ENCODE results near the gene GOLGA6C.

The GOLGA6C gene

GRCh38 chr15:75223688-75224087 lies 34.4 kb upstream of the GOLGA6C start:
- no peak for TF ChIP-seq GATA3 (IDR thresholded peaks at IDR 0.05; ENCODE audit: low read depth, low read length)

DNA sequence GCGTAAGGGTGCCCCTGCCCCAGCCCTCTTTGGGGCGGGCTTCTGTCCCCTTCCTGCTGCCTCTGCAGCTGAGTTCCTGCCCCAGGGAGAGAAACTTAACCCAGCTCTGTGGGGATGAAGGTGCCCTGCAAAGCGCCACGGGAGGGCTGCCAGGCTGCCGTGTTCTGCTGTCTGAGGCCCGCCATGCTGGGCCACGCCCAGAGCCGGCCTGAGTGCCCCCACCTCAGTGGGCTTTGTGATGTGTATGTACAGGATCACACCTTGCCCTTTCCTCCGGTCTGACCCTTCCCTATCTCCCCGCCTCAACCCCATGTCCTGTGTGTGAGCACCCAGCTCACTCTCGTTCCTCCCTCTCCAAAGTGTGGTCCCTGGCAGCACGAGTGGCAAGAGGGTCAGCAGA lies 33.9 kb upstream of the GOLGA6C start:
- no peak for TF ChIP-seq GATA3 (IDR thresholded peaks at IDR 0.05; ENCODE audit: low read depth, low read length)
- no peak for TF ChIP-seq GATA2 (IDR thresholded peaks at IDR 0.05; ENCODE audit: low read depth, low read length)

GRCh38 chr15:75225951-75226732 lies 32.0 kb upstream of the GOLGA6C start:
- no peak for TF ChIP-seq GATA3 (IDR thresholded peaks at IDR 0.05; ENCODE audit: low read depth, low read length)
- TF ChIP-seq GATA2 (IDR thresholded peaks at IDR 0.05; ENCODE audit: low read depth, low read length) = no peak

DNA sequence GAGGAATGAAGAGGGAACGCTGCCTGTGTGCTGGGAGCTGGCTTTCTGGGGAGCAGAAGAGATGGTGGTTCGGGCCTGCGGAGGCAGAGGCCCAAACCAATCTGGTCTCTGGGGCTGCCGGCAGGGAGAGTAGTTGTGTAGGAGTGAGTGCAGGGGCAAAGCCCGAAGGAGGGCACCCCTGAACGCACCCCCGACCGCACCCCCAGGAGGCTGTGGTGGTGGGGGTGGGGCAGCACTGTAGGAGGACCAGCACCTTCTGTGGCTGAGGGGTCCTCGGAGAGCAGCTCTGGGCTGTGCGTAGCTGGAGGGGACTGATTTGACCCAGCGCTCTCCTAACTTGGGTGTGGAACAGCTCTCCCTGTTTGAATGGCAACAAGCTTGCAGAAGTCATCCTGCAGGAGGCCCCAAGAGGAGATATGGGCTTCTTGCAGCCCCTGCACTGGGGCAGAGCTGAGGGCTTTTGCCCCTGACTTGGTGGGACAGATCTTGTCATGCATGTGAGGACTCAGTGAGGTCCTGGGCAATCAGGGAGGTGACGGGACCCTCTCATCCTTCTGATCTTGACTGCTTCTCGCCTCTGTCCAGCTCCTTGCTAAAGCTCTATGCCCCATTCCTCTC lies 30.4 kb upstream of the GOLGA6C start:
- TF ChIP-seq GATA2 (IDR thresholded peaks at IDR 0.05; ENCODE audit: low read depth, low read length) (no peak), GATA3 (IDR thresholded peaks at IDR 0.05; ENCODE audit: low read depth, low read length) (no peak)

GRCh38 chr15:75228787-75229186 lies 29.3 kb upstream of the GOLGA6C start:
- TF ChIP-seq GATA2 (IDR thresholded peaks at IDR 0.05; ENCODE audit: low read depth, low read length) (no peak), GATA3 (IDR thresholded peaks at IDR 0.05; ENCODE audit: low read depth, low read length) (no peak)

DNA sequence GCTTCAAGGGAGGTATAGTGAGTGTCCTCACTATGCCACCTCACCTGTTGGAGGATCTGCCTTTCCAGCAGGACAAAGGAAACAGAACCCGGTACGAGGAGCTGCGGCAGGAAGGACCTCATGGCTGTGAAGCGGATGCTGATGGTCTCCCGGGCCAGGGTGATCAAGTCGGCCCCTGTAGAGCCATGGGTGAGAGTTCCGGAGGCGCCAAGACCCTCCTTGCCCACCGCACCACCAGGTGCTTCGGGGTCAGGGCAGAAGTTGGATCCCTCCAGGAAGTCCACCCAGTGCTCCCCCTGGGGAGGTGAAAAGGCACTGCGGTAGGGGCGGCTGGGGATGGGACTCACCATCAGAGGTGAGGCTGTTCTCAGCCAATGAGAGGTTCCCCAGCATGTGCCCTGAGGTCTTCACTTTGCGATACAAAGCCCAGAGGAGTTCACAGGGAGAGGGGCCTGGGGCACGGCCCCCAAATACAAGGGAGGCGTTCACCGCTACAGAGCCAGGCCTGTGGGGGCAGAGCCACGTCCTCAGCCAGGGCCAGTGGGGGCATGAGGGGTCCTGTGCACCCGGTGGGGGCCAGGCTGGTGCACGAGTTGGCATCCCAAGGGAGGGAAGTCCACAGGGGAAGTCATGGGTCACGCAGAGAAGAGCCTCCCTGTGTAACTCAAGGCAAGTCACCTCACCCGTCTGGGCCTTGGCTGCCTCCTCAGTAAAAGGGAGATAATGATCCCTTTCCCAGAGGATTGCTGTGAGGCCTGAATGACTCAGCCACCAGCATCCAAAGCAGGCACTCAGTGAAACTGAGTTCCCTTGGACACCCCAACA lies 28.7 kb upstream of the GOLGA6C start:
- TF ChIP-seq GATA2 (IDR thresholded peaks at IDR 0.05; ENCODE audit: low read depth, low read length) (no peak), GATA3 (IDR thresholded peaks at IDR 0.05; ENCODE audit: low read depth, low read length) (no peak)

- TF ChIP-seq GATA2 (IDR thresholded peaks at IDR 0.05; ENCODE audit: low read depth, low read length) (no peak), GATA3 (IDR thresholded peaks at IDR 0.05; ENCODE audit: low read depth, low read length) (no peak)
Observed at GRCh38 chr15:75230016-75230343, 28.2 kb upstream of the GOLGA6C start.

GRCh38 chr15:75230551-75231371 lies 27.4 kb upstream of the GOLGA6C start:
- no peak for TF ChIP-seq GATA3 (IDR thresholded peaks at IDR 0.05; ENCODE audit: low read depth, low read length)
- no peak for TF ChIP-seq GATA2 (IDR thresholded peaks at IDR 0.05; ENCODE audit: low read depth, low read length)

- TF ChIP-seq GATA2 (IDR thresholded peaks at IDR 0.05; ENCODE audit: low read depth, low read length) (no peak), GATA3 (IDR thresholded peaks at IDR 0.05; ENCODE audit: low read depth, low read length) (no peak)
Observed at GRCh38 chr15:75231836-75232235, 26.3 kb upstream of the GOLGA6C start.

DNA sequence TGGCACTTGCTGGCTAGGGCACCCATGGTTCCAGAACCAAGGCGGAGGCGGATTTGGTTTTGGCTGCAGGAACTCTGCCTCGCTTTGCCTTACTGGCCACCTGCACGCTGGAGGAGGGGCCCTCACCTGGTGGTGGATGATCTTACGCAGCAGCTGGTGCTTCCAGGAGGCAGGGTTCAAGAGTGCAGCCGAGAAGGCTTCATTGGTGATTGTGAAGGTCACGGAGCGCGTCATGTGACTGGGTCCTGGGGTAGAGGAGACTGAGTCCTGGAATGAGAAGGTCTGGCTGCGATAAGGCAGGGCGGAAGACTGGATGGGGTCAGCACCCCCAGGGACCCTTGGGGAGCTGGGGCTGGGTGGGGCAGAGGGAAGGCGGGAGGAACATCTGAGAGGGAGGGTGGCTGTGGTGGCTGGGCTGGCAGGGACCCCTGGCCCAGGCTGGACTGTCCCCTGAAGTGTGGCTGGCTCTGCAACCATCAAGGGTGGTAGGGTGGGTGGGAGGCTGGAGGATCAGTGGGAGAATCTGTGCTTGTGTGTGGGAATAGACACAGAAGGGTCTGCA lies 25.8 kb upstream of the GOLGA6C start:
- TF ChIP-seq GATA3 (IDR thresholded peaks at IDR 0.05; ENCODE audit: low read depth, low read length) = no peak
- TF ChIP-seq GATA2 (IDR thresholded peaks at IDR 0.05; ENCODE audit: low read depth, low read length) = no peak

DNA sequence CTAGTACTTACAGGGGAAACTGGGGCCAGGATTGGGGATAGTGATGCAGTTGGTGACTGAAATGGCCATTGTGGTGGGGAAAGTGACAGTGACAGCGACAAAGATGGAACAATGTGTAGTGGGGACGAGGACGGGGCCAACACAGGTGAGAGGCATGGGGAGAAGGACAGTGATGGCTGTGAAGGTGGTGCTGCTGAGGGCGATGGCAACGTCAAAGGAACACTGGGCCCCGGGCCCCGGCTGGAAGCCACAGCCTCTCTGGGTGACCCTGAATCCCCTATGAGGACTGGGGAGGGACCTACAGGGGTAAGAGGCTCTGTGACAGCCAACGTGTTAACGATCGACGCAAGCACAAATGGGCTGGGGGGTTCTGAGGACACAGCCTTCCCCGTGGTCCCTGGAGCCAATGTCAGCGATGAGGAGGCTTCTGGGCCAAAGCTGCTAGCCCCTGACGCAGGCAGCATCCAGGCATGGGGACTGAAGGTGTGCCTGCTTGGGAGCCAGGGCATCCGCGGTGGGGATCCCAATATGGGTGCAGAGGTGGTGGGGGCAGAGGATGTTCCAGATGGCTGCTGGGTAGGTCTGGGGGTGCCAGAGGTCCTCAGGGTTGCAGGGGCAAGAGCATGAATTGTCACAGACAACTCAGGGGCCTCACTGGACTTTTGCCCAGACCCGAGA lies 25.2 kb upstream of the GOLGA6C start:
- TF ChIP-seq GATA2 (IDR thresholded peaks at IDR 0.05; ENCODE audit: low read depth, low read length) (no peak), GATA3 (IDR thresholded peaks at IDR 0.05; ENCODE audit: low read depth, low read length) (no peak)

DNA sequence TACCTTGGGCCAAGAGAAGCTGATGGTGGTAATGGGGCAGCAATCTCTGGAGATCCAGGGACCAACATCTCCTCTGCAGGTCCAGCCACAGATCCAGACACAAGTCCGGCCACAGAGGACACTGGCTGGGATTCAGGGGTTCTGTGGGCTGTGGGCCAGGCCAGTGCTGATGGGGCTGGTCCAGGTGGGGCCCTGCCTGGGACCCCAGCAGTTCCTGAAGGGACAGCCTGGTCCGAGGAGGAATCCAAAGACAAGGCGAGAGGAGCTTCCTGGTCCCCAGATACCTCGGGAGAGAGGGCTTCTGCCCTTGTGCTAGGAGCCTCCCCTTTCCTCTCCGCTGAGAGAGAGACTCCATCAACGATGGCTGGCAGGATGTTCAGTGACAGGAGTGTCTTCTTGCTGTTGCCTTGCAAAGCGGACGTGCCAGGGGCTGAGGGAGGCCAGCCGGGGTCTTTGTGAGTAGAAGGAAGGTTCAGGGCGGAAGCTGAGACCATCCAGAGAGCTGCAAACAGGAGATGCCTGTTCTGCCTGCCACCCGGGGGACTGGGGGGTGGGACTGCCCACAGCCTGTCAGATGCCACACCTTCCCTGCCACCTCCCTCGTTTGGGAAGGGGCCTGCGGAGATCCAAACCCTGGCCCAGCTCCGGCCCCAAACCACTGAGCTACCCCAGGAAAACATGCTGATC lies 24.5 kb upstream of the GOLGA6C start:
- TF ChIP-seq GATA2 (IDR thresholded peaks at IDR 0.05; ENCODE audit: low read depth, low read length) (no peak), GATA3 (IDR thresholded peaks at IDR 0.05; ENCODE audit: low read depth, low read length) (no peak)

Data from SH-SY5Y (cell line).